K562 (cell line): ENCODE data around the gene SNX30.

ENCODE experiments used
- CEBPB ChIP-seq: fragments of 450-650 bp; IDR thresholded peaks from 2 replicates; pipeline ENCODE4 v1.6.1; 2016; ENCODE audit warnings: missing genetic modification characterization, missing compliant biosample characterization
- EZH2 ChIP-seq: IDR thresholded peaks from 2 replicates; pipeline ENCODE4 v1.6.1; 2012; ENCODE audit warnings: low read depth, mild to moderate bottlenecking, inconsistent platforms, low read length, borderline replicate concordance
- MLLT1 ChIP-seq, 2 experiments: fragments of 450-650 bp; IDR thresholded peaks; 2 replicates each; pipeline ENCODE4 v1.6.1; 2016
- MTA3 ChIP-seq: fragments of 450-650 bp; formaldehyde crosslinking; IDR thresholded peaks from 2 replicates; pipeline ENCODE4 v1.6.1; 2017; ENCODE audit warnings: mild to moderate bottlenecking, borderline replicate concordance
- NR2C2 ChIP-seq, 2 experiments: fragments of 200-800 bp in 1 of 2; sonication (Bioruptor generic) in 1 of 2; sonication (generic) in 1 of 2; formaldehyde crosslinking in 1 of 2; IDR thresholded peaks; 2 replicates each; pipeline versions ENCODE4 v1.6.1 to v1.8.0; 2016 to 2022; ENCODE audit warnings: mild to moderate bottlenecking in 1 of 2, missing compliant biosample characterization in 1 of 2, missing genetic modification characterization in 1 of 2, missing genetic modification reagents in 1 of 2
- RCOR1 ChIP-seq, 2 experiments: IDR thresholded peaks; 2 replicates each; pipeline ENCODE4 v1.6.1; 2012; ENCODE audit warnings: low read depth in 2 of 2, low read length in 2 of 2, borderline replicate concordance in 1 of 2, improper control_type of control experiment in 1 of 2
- SOX6 ChIP-seq: fragments of 450-650 bp; IDR thresholded peaks from 2 replicates; pipeline ENCODE4 v1.6.1; 2014; ENCODE audit warnings: mild to moderate bottlenecking
- TBP ChIP-seq: optimal IDR thresholded peaks from 2 replicates; pipeline ENCODE3; 2011; ENCODE audit warnings: low read depth, low read length, improper control_type of control experiment
- TF ChIP-seq, protein P1 (sequence below): fragments of 250-450 bp; sonication (Bioruptor Pico); IDR thresholded peaks from 2 replicates; pipeline ENCODE4 v1.5.0; 2022; ENCODE audit warnings: mild to moderate bottlenecking
- TF ChIP-seq, protein P2 (sequence below): sonication (generic); formaldehyde crosslinking; IDR thresholded peaks from 2 replicates; pipeline ENCODE4 v1.8.0; 2022; ENCODE audit warnings: mild to moderate bottlenecking, low read depth, missing genetic modification reagents

DNA sequence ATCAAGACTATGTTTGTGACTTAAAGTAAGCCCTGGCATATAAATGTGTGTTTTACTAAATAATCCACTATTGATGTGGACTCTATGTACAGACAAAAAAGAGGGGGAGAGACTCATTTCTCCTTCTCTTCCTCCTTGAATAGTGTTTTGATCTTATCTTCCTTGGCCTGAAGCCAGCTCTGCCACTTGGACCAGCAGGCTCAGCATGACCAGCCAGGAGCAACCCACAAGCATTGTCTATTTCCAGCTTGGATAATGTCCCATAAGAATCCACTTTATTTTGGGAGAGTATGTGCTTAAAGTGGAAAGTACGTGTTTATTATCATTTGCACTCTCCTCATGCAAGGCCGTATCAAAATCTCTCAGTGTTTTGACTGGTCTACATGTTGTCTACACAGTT is 164.0 kb downstream of the SNX30 start:
- TF ChIP-seq SOX6 (no peak), MLLT1 (IDR thresholded peaks at IDR 0.05) (no peak), TBP (no peak), MTA3 (no peak), RCOR1 (IDR thresholded peaks at IDR 0.05; ENCODE audit: borderline replicate concordance in 1 of 2, low read depth in 2 of 2, low read length in 2 of 2) (no peak), CEBPB (tag) (no peak), EZH2 (no peak), NR2C2 (CRISPR knock-in tag; IDR thresholded peaks at IDR 0.05) (no peak), NR2C2 (tag; IDR thresholded peaks at IDR 0.05) (no peak)
- TF ChIP-seq, protein P1, sequence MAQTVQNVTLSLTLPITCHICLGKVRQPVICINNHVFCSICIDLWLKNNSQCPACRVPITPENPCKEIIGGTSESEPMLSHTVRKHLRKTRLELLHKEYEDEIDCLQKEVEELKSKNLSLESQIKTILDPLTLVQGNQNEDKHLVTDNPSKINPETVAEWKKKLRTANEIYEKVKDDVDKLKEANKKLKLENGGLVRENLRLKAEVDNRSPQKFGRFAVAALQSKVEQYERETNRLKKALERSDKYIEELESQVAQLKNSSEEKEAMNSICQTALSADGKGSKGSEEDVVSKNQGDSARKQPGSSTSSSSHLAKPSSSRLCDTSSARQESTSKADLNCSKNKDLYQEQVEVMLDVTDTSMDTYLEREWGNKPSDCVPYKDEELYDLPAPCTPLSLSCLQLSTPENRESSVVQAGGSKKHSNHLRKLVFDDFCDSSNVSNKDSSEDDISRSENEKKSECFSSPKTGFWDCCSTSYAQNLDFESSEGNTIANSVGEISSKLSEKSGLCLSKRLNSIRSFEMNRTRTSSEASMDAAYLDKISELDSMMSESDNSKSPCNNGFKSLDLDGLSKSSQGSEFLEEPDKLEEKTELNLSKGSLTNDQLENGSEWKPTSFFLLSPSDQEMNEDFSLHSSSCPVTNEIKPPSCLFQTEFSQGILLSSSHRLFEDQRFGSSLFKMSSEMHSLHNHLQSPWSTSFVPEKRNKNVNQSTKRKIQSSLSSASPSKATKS (CRISPR knock-in tag): no peak
- TF ChIP-seq, protein P2, sequence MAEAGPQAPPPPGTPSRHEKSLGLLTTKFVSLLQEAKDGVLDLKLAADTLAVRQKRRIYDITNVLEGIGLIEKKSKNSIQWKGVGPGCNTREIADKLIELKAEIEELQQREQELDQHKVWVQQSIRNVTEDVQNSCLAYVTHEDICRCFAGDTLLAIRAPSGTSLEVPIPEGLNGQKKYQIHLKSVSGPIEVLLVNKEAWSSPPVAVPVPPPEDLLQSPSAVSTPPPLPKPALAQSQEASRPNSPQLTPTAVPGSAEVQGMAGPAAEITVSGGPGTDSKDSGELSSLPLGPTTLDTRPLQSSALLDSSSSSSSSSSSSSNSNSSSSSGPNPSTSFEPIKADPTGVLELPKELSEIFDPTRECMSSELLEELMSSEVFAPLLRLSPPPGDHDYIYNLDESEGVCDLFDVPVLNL (CRISPR knock-in tag): no peak
